GM12878 (cell line): ENCODE measurements around the gene ACO1. TPM values are rescaled to one million over a fixed set of nuclear protein-coding genes. Genes with fewer than 3 reads are reported as not detected.

ENCODE experiments used
- ATAC-seq: fragments of 200-7000 bp; cut with Tn5 transposase; 3 replicates; pipeline ENCODE4 v1.9.1; 2020; ENCODE audit warnings: mild to moderate bottlenecking, moderate library complexity
- BruUV-seq: library from RNA; stranded (reverse); fragments of 400-500 nt; replicated peaks from 2 replicates; lab custom pipeline; 2021; lab: Mats Ljungman, UMichigan
- CTCF ChIA-PET: fragments of 300-600 bp; sonication (Branson Sonifier 250); formaldehyde crosslinking; extraction: SDS; loops from one replicate; lab custom pipeline; 2021; ENCODE audit warnings: inconsistent platforms; lab: Yijun Ruan, JAX
- POLR2A ChIA-PET: fragments of 350-600 bp; formaldehyde crosslinking; extraction: SDS; loops from one replicate; lab custom pipeline; 2021; ENCODE audit warnings: inconsistent platforms; lab: Charles Lee
- RAD21 ChIA-PET: fragments of 300-600 bp; sonication (Branson Sonifier 250); formaldehyde crosslinking; loops from one replicate; lab custom pipeline; 2023; ENCODE audit warnings: antibody characterized with exemption; ENCODE audit not compliant: unreplicated experiment; lab: Charles Lee
- SMC1A ChIA-PET: fragments of 300-600 bp; sonication (Branson Sonifier 250); formaldehyde crosslinking; loops from one replicate; lab custom pipeline; 2023; ENCODE audit not compliant: unreplicated experiment, uncharacterized antibody; lab: Charles Lee
- DNase-seq: peaks from one replicate; pipeline ENCODE4 v3.0.0-alpha.2; 2011; ENCODE audit warnings: low read depth, low spot score
- FAIRE-seq: peaks from 3 replicates; lab custom pipeline; 2011; peaks lifted over from hg19 to GRCh38; lab: Jason Lieb, UNC
- H2AFZ ChIP-seq: 2 replicates; pipeline ENCODE4 v1.6.0; 2011; ENCODE audit warnings: low read depth, low read length, control low read depth; ENCODE audit not compliant: control insufficient read depth
- H3K27ac ChIP-seq: 2 replicates; pipeline ENCODE4 v1.5.1; 2011; ENCODE audit warnings: control low read depth; ENCODE audit not compliant: control insufficient read depth, insufficient read depth
- H3K27me3 ChIP-seq, 2 experiments: replicated peaks in 1 of 2; 2 replicates each; pipeline versions ENCODE4 v1.6.0 to v1.6.1; 2011; ENCODE audit warnings: low read length in 1 of 2; ENCODE audit not compliant: control insufficient read depth in 2 of 2, insufficient read depth in 2 of 2
- H3K36me3 ChIP-seq, 2 experiments: 2 replicates each; pipeline ENCODE4 v1.5.1; 2011; ENCODE audit warnings: low read length in 1 of 2; ENCODE audit not compliant: control insufficient read depth in 2 of 2, insufficient read depth in 2 of 2
- H3K4me1 ChIP-seq: 2 replicates; pipeline ENCODE4 v1.6.1; 2011; ENCODE audit warnings: mild to moderate bottlenecking, low read length, moderate library complexity, mixed read lengths; ENCODE audit not compliant: control insufficient read depth, insufficient read depth
- H3K4me2 ChIP-seq: 2 replicates; pipeline ENCODE4 v1.6.0; 2011; ENCODE audit warnings: control low read depth; ENCODE audit not compliant: control insufficient read depth, insufficient read depth
- H3K4me3 ChIP-seq: fragments of 200-600 bp; sonication (generic); 2 replicates; pipeline ENCODE4 v1.5.1; 2016
- H3K79me2 ChIP-seq: 2 replicates; pipeline ENCODE4 v1.6.0; 2011; ENCODE audit warnings: low read length; ENCODE audit not compliant: control insufficient read depth, insufficient read depth
- H3K9ac ChIP-seq: 2 replicates; pipeline ENCODE4 v1.8.0; 2011; ENCODE audit warnings: low read length, control low read depth, mixed read lengths; ENCODE audit not compliant: control insufficient read depth, insufficient read depth
- H3K9me3 ChIP-seq: replicated peaks from 3 replicates; pipeline ENCODE4 v1.5.1; 2011; ENCODE audit warnings: mild to moderate bottlenecking, low read length; ENCODE audit not compliant: control insufficient read depth, insufficient read depth
- H4K20me1 ChIP-seq: 2 replicates; pipeline ENCODE4 v1.6.0; 2011; ENCODE audit not compliant: control insufficient read depth, insufficient read depth
- ATF3 ChIP-seq: IDR thresholded peaks from 2 replicates; pipeline ENCODE4 v1.6.1; 2011; ENCODE audit warnings: low read depth, mild to moderate bottlenecking, low read length, moderate library complexity, borderline replicate concordance; ENCODE audit errors: extremely low read depth
- BRCA1 ChIP-seq: IDR thresholded peaks from 2 replicates; pipeline ENCODE4 v1.6.1; 2011; ENCODE audit warnings: low read depth, low read length, improper control_type of control experiment
- EED ChIP-seq: sonication (generic); IDR thresholded peaks from 2 replicates; pipeline ENCODE4 v1.6.1; 2016; ENCODE audit warnings: antibody characterized with exemption, low read depth
- HCFC1 ChIP-seq: fragments of 150-350 bp; IDR thresholded peaks from 2 replicates; pipeline ENCODE4 v1.6.1; 2014; ENCODE audit warnings: low read length
- KLF5 ChIP-seq: fragments of 450-650 bp; IDR thresholded peaks from 2 replicates; pipeline ENCODE4 v1.6.1; 2014; ENCODE audit warnings: mild to moderate bottlenecking; ENCODE audit not compliant: partially characterized antibody
- LARP7 ChIP-seq: fragments of 450-650 bp; IDR thresholded peaks from 2 replicates; pipeline ENCODE4 v1.6.1; 2017; ENCODE audit warnings: mild to moderate bottlenecking
- MAX ChIP-seq: IDR thresholded peaks from 2 replicates; pipeline ENCODE4 v1.6.1; 2012; ENCODE audit warnings: low read depth, low read length, improper control_type of control experiment
- MTA3 ChIP-seq: IDR thresholded peaks from 2 replicates; pipeline ENCODE4 v1.6.1; 2012; ENCODE audit warnings: low read length, inconsistent platforms, borderline replicate concordance
- NBN ChIP-seq: fragments of 450-650 bp; IDR thresholded peaks from 2 replicates; pipeline ENCODE4 v1.6.1; 2016
- PBX3 ChIP-seq: IDR thresholded peaks from 2 replicates; pipeline ENCODE4 v1.6.1; 2011; ENCODE audit warnings: mild to moderate bottlenecking, low read depth, low read length, moderate library complexity; ENCODE audit not compliant: insufficient replicate concordance
- RAD51 ChIP-seq: fragments of 450-650 bp; IDR thresholded peaks from 2 replicates; pipeline ENCODE4 v1.6.1; 2016; ENCODE audit warnings: moderate library complexity, mild to moderate bottlenecking, inconsistent platforms
- RCOR1 ChIP-seq: conservative IDR thresholded peaks from 2 replicates; pipeline ENCODE4 v1.6.1; 2012; ENCODE audit warnings: low read depth, low read length, improper control_type of control experiment
- RFX5 ChIP-seq: IDR thresholded peaks from 2 replicates; pipeline ENCODE4 v1.6.1; 2011; ENCODE audit warnings: low read depth, low read length, improper control_type of control experiment
- WGBS: methylation state at CpG from one replicate; pipeline ENCODE4 v1.1.6; 2016; ENCODE audit warnings: low lambda C conversion rate; ENCODE audit not compliant: insufficient replicate concordance, insufficient coverage; ENCODE audit errors: missing lambda C conversion rate; 5-methylcytosine and 5-hydroxymethylcytosine counted together
- in situ Hi-C: fragments of 300-500 bp; cut with MboI; formaldehyde crosslinking; loops from 9 replicates; pipeline ENCODE4 v1.14.3; 2018; ENCODE audit warnings: mixed read lengths
- intact Hi-C: fragments of 100-400 bp; cut with micrococcal nuclease; formaldehyde crosslinking; loops from one replicate; pipeline ENCODE4 v1.14.2; 2022; ENCODE audit not compliant: unreplicated experiment
- polyA plus RNA-seq, 11 experiments: library from polyadenylated mRNA; depleted of rRNA in 4 of 11; unstranded in 6 of 11; stranded (reverse) in 5 of 11; fragments of >200 nt; fragmentation: Nextera tagmentation in 4 of 11; fragmentation: Illumina TruSeq in 1 of 11; extraction: Ambion mirVana in 4 of 11; extraction: Trizol in 1 of 11; gene quantifications; 1 replicate in 1 of 11; 2 replicates in 10 of 11; pipeline versions ENCODE4 v1.2.1 to v1.2.3, GENCODE V29; 2011 to 2016; ENCODE audit warnings: inconsistent platforms in 2 of 11, missing spikeins in 2 of 11, low read depth in 1 of 11
- total RNA-seq, 4 experiments: library from RNA; depleted of rRNA in 3 of 4; stranded (reverse); fragments of >200 nt in 3 of 4; fragmentation: Illumina TruSeq in 1 of 4; extraction: Trizol in 1 of 4; gene quantifications; 2 replicates each; pipeline versions ENCODE4 v1.2.1 to v1.2.3, GENCODE V29; 2013 to 2021
- TF ChIP-seq, protein P1 (sequence below): IDR thresholded peaks from 2 replicates; pipeline ENCODE4 v1.6.1; 2011; ENCODE audit warnings: borderline replicate concordance, low read depth, mild to moderate bottlenecking, moderate library complexity, low read length; ENCODE audit not compliant: insufficient read depth, poor library complexity, severe bottlenecking
- TF ChIP-seq, protein P2 (sequence below): fragments of 450-650 bp; formaldehyde crosslinking; IDR thresholded peaks from 2 replicates; pipeline ENCODE4 v1.4.0; 2020; ENCODE audit warnings: mild to moderate bottlenecking, moderate library complexity
- TF ChIP-seq, protein P3 (sequence below): fragments of 450-650 bp; IDR thresholded peaks from 2 replicates; pipeline ENCODE4 v1.6.1; 2017; ENCODE audit warnings: mild to moderate bottlenecking, low read depth, inconsistent platforms; ENCODE audit not compliant: poor library complexity, severe bottlenecking

The ACO1 gene
- total and polyA plus RNA-seq, 10 of the 15 experiments (the other 5 are each of a cell fraction or from before 2014, with no cell fraction given): 0.21 to 6.5 (median 3.3) TPM

DNA sequence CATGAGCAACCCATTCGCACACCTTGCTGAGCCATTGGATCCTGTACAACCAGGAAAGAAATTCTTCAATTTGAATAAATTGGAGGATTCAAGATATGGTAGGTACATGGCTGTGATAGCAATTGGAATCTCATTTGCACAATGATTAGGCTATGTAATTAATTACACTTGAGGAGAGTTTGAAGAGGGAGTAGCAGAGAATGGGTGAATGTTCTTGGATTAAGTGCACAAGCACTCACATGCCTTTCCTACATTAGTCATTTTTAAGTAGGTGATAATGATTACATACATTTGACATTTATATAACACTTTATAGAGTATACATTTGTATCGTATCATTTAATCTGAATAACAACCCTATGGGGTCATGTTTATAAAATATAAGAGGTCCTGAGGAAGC is 21.1 kb downstream of the ACO1 start:
- no peaks in the 10 kb centered on the region; a peak in 1 of 4 replicates for H3K36me3 ChIP-seq
- ChIA-PET RAD21 (no interaction called here), POLR2A (no interaction called here), CTCF (no interaction called here), SMC1A (no interaction called here)
- intact Hi-C loops: no loop called here
- H3K9me3 ChIP-seq: no peaks in the 10 kb centered on the region; the same call in 2 of the 3 replicates
- FAIRE-seq (no peak), ATAC-seq (no peak), DNase-seq (no peak)
- no peak overlapping the region for H3K4me3 ChIP-seq
- BruUV-seq: no TSS peak
- no peak overlapping the region for H3K4me2 ChIP-seq
- H3K27me3 ChIP-seq: no peaks in the 10 kb centered on the region
- 100% methylated on average over 2 of the region's 2 CpGs for whole genome bisulfite sequencing
- no peak overlapping the region for H3K9ac ChIP-seq
- H3K4me1 ChIP-seq: peaks cover 3% of the 10 kb centered on the region; the same call in 1 of the 2 replicates
- in situ Hi-C loops: no loop called here
- no peak overlapping the region for H2AFZ ChIP-seq
- TF ChIP-seq RCOR1 (no peak), PBX3 (no peak), ATF3 (no peak), RAD51 (no peak), MTA3 (no peak), BRCA1 (no peak), LARP7 (no peak), NBN (no peak), EED (no peak), RFX5 (no peak), HCFC1 (no peak), KLF5 (no peak), MAX (no peak)
- TF ChIP-seq, protein P1, sequence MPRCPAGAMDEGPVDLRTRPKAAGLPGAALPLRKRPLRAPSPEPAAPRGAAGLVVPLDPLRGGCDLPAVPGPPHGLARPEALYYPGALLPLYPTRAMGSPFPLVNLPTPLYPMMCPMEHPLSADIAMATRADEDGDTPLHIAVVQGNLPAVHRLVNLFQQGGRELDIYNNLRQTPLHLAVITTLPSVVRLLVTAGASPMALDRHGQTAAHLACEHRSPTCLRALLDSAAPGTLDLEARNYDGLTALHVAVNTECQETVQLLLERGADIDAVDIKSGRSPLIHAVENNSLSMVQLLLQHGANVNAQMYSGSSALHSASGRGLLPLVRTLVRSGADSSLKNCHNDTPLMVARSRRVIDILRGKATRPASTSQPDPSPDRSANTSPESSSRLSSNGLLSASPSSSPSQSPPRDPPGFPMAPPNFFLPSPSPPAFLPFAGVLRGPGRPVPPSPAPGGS: no peak
- TF ChIP-seq, protein P2, sequence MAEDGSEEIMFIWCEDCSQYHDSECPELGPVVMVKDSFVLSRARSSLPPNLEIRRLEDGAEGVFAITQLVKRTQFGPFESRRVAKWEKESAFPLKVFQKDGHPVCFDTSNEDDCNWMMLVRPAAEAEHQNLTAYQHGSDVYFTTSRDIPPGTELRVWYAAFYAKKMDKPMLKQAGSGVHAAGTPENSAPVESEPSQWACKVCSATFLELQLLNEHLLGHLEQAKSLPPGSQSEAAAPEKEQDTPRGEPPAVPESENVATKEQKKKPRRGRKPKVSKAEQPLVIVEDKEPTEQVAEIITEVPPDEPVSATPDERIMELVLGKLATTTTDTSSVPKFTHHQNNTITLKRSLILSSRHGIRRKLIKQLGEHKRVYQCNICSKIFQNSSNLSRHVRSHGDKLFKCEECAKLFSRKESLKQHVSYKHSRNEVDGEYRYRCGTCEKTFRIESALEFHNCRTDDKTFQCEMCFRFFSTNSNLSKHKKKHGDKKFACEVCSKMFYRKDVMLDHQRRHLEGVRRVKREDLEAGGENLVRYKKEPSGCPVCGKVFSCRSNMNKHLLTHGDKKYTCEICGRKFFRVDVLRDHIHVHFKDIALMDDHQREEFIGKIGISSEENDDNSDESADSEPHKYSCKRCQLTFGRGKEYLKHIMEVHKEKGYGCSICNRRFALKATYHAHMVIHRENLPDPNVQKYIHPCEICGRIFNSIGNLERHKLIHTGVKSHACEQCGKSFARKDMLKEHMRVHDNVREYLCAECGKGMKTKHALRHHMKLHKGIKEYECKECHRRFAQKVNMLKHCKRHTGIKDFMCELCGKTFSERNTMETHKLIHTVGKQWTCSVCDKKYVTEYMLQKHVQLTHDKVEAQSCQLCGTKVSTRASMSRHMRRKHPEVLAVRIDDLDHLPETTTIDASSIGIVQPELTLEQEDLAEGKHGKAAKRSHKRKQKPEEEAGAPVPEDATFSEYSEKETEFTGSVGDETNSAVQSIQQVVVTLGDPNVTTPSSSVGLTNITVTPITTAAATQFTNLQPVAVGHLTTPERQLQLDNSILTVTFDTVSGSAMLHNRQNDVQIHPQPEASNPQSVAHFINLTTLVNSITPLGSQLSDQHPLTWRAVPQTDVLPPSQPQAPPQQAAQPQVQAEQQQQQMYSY (CRISPR knock-in tag): no peak
- TF ChIP-seq, protein P3, sequence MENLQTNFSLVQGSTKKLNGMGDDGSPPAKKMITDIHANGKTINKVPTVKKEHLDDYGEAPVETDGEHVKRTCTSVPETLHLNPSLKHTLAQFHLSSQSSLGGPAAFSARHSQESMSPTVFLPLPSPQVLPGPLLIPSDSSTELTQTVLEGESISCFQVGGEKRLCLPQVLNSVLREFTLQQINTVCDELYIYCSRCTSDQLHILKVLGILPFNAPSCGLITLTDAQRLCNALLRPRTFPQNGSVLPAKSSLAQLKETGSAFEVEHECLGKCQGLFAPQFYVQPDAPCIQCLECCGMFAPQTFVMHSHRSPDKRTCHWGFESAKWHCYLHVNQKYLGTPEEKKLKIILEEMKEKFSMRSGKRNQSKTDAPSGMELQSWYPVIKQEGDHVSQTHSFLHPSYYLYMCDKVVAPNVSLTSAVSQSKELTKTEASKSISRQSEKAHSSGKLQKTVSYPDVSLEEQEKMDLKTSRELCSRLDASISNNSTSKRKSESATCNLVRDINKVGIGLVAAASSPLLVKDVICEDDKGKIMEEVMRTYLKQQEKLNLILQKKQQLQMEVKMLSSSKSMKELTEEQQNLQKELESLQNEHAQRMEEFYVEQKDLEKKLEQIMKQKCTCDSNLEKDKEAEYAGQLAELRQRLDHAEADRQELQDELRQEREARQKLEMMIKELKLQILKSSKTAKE: no peak
- H3K27ac ChIP-seq: no peak overlapping the region
- no peaks in the 10 kb centered on the region for H4K20me1 ChIP-seq
- no peaks in the 10 kb centered on the region for H3K79me2 ChIP-seq
